HG02870 (cell line): ENCODE measurements around the gene ARHGAP23.
"Not testable (repeated sequence)": the region's sequence is repeated elsewhere in the genome, so short reads cannot be mapped to it uniquely, and the experiment has no call there.

Source experiments
- ATAC-seq: cut with Tn5 transposase; IDR thresholded peaks from one replicate; pipeline ENCODE4 v1.9.1; 2021; ENCODE audit warnings: mild to moderate bottlenecking, moderate library complexity; ENCODE audit not compliant: unreplicated experiment

The ARHGAP23 gene

DNA sequence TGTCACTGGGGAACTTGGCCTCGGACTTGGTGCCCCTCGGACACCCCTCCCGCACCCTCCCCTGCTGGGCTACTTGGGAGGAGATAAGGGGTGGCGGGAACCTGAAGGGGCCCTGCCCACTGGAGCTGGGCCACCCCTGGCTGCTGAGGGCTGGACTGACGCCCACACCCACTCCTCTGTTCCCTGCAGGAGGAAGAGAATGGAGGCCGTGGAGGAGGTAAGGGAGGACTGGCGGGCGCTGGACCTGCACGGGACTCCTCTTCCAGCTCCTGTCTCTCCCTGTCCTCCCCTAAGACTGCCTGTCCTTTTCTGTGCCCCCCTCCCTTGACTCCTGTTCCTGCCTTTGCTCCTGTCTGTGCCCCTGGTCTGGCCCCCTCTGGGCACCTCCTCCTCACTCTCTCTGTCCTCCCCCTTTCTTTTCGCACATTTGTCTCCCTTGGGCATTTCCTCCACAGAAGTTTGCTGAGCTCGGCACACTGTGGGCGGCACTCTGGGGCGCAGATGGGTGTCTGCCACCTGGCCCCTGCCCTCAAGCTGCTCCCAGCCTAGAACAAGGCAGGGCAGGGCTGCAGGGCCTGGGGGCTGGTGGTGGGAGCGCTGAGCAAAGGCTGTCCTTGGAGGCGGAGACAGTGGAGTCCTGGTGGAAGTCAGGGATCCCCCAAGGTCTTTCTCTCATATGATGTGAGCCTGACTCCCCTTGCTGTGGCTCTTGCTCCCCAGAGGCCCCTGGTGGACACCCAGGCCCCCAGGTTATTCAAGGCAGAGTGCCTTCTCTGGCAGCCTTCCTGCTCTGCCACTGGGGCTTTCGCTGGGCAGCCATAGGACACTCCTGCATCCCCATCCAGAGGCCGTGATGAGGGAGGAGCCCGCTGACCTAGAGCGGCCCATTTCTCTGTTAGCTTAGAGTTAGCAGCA is 32.7 kb downstream of the ARHGAP23 start:
- ATAC-seq: no peak

GRCh38 chr17:38461683-38462082 is 33.4 kb downstream of the ARHGAP23 start:
- no peak for ATAC-seq

DNA sequence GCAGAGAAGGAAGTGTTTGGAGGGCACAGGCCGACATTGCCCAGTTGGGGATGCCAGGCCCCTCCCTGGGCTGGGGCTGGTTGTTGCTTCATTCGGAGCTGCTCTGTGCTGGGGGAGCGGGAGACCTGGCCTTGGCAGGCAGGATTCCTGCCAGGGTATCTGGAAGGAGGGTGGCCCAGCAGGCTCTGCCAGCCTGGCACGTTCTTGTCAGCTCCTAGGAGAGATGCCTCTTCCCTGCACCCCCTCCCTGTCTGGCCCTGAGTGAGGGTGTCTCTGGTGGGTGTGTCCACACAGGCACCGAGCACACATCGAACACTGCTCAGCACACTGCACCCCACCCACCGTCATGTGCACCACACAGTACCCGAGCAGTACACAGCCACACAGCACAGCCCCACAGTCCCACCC is 35.2 kb downstream of the ARHGAP23 start:
- ATAC-seq: no peak

GRCh38 chr17:38464251-38464722 is 36.0 kb downstream of the ARHGAP23 start:
- ATAC-seq: no peak

DNA sequence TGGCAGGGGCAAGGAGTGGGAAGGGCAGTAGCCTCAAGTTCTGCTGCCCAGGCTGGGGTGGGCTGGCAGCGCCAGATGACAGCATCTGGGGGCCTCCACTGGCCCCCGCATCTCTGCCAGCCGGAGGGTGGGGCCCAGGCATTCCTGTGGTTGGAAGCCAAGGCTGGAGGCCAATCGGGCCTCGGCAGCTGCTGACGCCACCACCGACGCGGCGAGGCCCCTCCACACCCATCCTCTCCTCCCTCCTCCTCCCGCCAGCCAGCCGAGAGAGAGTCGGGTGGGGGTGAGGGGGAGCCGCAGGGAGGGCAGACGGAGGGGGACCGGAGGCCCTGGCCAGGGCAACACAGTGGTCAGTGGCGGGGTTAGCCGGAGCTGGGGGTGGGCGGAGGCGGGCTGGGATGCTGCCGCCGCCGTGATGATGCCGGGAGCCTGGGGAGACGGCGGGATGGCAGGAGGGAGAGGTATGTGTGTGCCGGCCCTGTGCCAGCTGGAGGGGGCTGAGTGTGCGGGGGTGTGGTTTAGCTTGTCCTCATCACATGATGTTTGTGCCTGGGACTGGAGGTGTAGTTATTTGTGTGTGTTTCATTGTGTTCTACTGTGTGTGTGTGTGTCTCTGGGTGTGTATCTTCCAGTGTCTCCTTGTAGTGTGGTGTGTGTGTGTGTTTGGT is 36.6 kb downstream of the ARHGAP23 start:
- no peak for ATAC-seq

DNA sequence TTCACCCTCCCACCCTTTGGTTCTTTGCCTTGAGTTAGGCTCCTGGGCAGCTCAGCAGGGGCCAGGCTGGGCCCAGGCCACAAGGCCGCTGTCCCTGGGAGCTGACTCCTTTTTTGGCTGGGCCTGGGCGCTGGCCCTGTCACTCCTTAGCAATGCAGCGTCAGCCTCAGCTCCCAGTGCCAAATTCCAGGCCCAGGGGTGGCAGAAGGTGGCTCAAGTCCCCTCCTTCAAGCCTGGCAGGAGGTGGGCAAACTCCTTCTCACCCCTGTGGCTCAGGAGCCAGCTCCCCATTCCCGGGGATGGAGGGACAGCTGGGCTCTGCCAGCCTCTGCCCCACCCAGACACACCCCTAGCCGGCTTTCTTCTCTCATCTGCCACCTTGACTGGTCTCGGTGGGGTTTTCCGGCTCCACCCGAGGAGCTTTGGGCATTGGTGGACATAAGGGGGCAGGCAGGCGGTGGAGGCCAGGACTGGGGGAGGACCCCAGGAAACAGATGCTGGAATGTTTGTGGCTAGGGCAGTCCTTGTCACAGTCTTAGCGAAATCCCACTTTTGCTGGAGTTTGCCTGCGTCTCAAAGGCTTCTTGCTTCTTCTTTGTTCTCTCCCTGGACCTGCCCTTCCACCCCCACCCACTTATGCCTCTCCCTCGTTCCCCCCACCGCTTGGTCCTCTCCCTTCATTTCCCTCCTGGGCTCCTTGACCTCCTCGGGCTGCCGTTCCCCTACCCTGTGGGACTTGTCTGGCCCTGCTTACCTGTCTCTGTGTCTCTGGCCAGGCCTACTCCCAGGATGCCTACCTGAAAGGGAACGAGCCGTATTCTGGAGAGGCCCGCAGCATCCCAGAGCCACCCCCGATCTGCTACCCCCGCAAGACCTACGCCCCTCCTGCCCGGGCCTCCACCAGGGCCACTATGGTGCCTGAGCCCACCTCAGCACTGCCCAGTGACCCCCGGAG is 37.4 kb downstream of the ARHGAP23 start:
- no peak for ATAC-seq

- no peak for ATAC-seq
These were observed 38.4 kb downstream of the ARHGAP23 start for GRCh38 chr17:38466346-38467315.

- no peak for ATAC-seq
These were observed 39.2 kb downstream of the ARHGAP23 start for GRCh38 chr17:38467491-38467890.

- no peak for ATAC-seq
These were observed 41.6 kb downstream of the ARHGAP23 start for GRCh38 chr17:38469875-38470274.

- ATAC-seq: not testable (repeated sequence)
These were observed 43.0 kb downstream of the ARHGAP23 start for GRCh38 chr17:38471253-38471652.

GRCh38 chr17:38474666-38475065 is 46.4 kb downstream of the ARHGAP23 start:
- ATAC-seq: not testable (repeated sequence)

GRCh38 chr17:38476549-38476948 is 48.3 kb downstream of the ARHGAP23 start:
- no peak for ATAC-seq

- not testable (repeated sequence) for ATAC-seq
These were observed 49.2 kb downstream of the ARHGAP23 start for GRCh38 chr17:38477417-38477816.

GRCh38 chr17:38477951-38478350 is 49.7 kb downstream of the ARHGAP23 start:
- ATAC-seq: not testable (repeated sequence)

GRCh38 chr17:38478667-38479066 is 50.4 kb downstream of the ARHGAP23 start:
- ATAC-seq: not testable (repeated sequence)

DNA sequence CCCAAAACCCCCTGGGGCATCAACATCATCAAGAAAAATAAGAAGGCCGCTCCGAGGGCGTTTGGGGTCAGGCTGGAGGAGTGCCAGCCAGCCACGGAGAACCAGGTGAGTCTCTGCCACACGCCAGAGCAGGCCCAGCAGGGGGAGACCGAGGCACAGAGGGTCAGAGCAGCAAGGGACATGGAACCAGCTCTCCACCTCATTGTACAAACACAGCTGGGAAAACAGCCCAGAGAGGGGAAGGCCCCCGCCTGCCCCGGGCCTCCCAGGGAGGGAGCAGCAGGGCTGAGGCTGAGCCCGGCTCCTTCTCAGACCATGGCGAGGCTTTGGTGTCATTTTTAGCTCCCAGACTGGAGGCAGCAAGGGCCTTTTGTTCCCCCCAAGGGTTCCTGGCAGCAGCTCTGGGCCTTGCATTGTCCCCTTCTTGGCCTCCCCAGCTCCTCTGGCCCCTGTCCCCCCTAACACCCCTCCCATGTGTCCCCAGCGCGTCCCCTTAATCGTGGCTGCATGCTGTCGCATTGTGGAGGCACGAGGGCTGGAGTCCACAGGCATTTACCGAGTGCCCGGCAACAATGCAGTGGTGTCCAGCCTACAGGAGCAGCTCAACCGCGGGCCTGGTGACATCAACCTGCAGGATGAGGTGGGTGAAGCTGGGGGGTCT is 53.9 kb downstream of the ARHGAP23 start:
- ATAC-seq: not testable (repeated sequence)

DNA sequence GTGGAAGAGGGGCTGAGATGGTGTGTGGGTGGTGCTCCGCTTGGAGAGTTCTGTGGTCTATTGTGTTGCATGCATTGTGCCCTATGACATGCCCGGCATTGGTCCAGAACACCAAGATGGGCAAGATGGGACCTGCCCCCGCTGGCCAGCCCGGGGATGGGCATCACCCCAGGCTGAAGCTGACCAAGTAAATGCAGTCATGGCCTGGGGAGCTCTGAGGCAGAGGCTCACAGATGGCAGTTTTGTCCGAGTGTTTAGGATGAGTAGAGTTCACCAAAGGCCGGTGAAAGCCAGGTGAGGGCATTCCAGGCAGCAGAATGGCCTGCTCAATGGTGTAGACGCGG is 54.4 kb downstream of the ARHGAP23 start:
- ATAC-seq: not testable (repeated sequence)

DNA sequence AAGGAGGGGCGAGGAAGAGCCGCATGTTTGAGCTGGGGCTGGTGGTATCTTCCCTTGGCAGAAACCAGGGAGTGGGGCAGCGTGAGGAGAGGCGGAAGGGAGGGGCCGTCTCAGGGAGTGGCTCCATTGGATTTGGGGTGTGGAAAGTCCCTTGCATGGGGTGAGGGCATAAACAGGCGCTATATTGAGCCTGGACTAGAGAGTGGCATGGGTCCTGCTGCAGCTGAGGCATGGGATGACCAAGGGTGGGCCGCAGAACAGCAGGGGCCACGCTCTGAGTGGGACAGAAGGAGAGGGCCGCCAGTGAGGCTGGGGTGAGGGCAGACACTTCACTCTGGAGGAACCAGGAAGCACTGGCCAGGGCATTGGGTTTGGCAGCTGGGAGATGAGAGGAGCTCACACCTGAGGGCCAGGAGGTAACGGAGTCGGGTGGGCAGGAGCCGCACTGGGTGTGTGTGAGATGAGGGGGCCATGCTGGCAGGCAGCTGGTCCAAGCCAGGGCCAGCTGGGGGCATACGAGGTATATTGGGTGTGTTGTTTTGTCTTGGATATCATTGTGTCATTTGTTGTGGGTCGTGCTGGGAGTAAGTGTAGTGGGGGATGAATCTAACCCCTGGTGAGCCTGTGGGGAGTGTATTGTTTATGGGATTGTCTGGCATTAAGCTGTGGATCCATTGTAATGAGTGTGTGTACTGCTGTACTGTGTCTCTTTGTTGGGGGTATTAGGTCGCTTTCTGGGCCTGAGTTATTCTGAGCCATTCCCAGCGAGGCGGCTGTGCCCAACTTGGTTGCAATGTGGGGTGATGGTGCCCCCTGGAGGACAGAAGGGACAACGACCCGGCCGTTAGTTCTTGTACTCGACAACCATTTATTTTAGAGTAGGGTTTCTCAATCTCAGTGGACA is 56.2 kb downstream of the ARHGAP23 start:
- not testable (repeated sequence) for ATAC-seq
